GM12875 (cell line): ENCODE data around the gene TMEM120B.

Experiments
- H3K4me3 ChIP-seq: one replicate; pipeline ENCODE4 v1.5.1; 2011; ENCODE audit warnings: low read depth, low read length, control low read depth
- CTCF ChIP-seq: IDR thresholded peaks from 2 replicates; pipeline ENCODE4 v1.5.1; 2011; ENCODE audit warnings: low read depth, mild to moderate bottlenecking, control low read depth, inconsistent platforms, low read length, moderate library complexity, borderline replicate concordance; ENCODE audit not compliant: insufficient read depth

The TMEM120B gene

GRCh38 chr12:121719926-121720414, 7.4 kb downstream of the TMEM120B start:
- no peak overlapping the region for H3K4me3 ChIP-seq
- no peak for TF ChIP-seq CTCF

DNA sequence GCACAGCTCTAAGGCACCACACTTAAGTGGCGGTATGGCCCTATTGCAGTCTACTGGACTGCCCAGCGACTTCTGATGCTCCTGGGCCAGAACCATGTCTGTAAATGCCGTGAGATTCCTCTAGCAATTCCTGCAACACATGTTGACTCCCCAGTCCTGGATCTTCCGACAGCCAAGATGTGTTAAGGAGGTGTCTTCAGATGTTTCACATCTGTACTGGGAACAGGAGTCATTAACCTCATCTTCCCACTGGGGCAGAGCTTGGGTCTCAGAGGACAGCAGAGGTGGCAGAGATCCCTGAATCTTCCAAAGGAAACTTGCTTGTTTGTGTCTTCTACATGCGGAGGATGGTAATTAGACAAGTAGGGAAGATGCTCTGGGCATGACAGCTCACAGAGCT, 8.2 kb downstream of the TMEM120B start:
- no peak for TF ChIP-seq CTCF
- H3K4me3 ChIP-seq: no peak overlapping the region

- TF ChIP-seq CTCF: no peak
- H3K4me3 ChIP-seq: no peak overlapping the region
Measured at GRCh38 chr12:121722511-121722910, 10.0 kb downstream of the TMEM120B start.

DNA sequence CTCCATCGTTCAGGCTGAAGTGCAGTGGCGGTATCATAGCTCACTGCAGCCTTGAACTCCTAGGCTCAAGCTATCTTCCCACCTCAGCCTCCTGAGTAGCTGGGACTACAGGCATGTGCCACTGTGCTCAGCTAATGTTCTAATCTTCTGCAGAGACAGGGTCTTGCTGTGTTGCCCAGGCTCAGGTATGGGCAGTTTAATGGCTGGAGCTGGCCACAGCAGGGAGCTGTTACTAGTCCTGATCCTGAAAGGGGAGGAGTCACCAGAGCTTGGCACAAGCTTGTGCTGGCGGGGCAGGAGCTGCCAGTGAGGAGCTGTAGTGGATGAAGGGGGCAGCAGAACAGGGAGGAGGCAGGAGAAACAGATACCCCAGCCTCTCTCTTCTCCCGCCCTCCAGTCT, 10.6 kb downstream of the TMEM120B start:
- no peak overlapping the region for H3K4me3 ChIP-seq
- no peak for TF ChIP-seq CTCF

GRCh38 chr12:121724925-121725324, 12.4 kb downstream of the TMEM120B start:
- TF ChIP-seq CTCF: no peak
- H3K4me3 ChIP-seq: no peak overlapping the region

- TF ChIP-seq CTCF: no peak
- H3K4me3 ChIP-seq: no peak overlapping the region
Measured at GRCh38 chr12:121725423-121725822, 12.9 kb downstream of the TMEM120B start.

DNA sequence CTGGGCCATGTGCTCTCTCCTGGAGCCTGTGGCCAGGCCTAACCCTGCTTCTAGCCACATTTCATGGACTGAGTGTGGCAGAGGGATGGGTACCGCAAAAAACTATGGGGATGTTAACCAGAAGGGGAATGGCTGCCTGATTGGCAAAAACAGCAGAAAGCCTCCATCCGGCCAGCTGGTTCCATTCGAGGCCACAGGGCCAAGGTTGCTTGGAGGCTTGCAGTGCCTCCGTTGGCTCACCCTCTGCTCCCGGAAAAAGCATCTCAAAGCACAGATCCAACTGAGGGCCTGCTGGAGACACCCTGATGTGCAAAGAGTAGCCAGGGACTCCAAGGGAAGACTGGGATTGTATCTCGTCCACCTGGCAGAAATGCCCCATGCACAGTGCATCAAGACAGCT, 16.5 kb downstream of the TMEM120B start:
- H3K4me3 ChIP-seq: no peak overlapping the region
- no peak for TF ChIP-seq CTCF
